Gastrocnemius medialis (tissue), 4 donors: ENCODE results near the gene IL15.

Source experiments
- CTCF ChIP-seq, 5 experiments: fragments of 450-650 bp in 3 of 5; fragments of 200-600 bp in 2 of 5; sonication (generic) in 2 of 5; IDR thresholded peaks in 4 of 5; conservative IDR thresholded peaks in 1 of 5; 1 replicate in 4 of 5; 2 replicates in 1 of 5; pipeline ENCODE4 v1.5.1; 2016 to 2019; ENCODE audit warnings: antibody characterized with exemption in 5 of 5, mild to moderate bottlenecking in 3 of 5, moderate library complexity in 3 of 5
- POLR2A ChIP-seq, 2 donors: fragments of 450-650 bp; IDR thresholded peaks; one replicate each; pipeline ENCODE4 v1.6.1; 2017; ENCODE audit warnings: antibody characterized with exemption in 2 of 2, mild to moderate bottlenecking in 2 of 2, moderate library complexity in 2 of 2

GRCh38 chr4:141759796-141760425 lies 123.5 kb downstream of the IL15 start:
- TF ChIP-seq CTCF (IDR thresholded peaks at IDR 0.05 in 4 of 5, conservative IDR thresholded peaks at IDR 0.05 in 1 of 5) (no peak), POLR2A (IDR thresholded peaks at IDR 0.05) (no peak)
